Measurements from ENCODE around the gene DCLK1.

DNA sequence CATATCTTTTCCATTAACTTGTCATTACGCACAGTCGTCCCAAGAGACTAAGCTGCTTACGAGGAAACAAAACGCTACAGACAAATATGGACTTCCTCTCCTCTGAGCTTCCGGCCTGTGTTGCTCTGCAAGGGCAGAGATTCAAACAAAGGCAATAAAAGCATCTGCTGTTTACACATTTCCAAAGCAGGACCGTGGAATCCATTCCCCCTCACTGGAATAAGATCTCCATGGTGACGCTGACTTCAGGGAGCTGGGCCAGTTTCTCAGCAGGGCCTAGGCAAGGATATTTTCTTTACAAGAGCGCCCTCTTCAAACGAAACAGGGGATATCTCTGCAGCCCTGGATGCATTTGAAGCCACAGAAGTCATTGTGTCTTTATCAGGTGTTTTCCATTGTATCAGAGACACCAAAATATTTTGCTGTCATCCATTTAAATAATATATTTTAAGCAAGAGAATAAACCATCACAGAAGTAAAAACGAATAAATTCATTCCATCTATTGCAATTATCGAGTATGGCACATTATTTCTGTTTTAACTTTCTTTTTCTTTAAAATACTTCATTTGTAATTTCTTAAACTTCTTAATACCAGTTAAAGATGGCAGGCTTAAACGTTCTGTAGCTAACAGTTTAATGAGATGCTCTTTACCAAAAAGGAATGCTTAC is 177.5 kb downstream of the DCLK1 start:
- TF ChIP-seq, protein P1, sequence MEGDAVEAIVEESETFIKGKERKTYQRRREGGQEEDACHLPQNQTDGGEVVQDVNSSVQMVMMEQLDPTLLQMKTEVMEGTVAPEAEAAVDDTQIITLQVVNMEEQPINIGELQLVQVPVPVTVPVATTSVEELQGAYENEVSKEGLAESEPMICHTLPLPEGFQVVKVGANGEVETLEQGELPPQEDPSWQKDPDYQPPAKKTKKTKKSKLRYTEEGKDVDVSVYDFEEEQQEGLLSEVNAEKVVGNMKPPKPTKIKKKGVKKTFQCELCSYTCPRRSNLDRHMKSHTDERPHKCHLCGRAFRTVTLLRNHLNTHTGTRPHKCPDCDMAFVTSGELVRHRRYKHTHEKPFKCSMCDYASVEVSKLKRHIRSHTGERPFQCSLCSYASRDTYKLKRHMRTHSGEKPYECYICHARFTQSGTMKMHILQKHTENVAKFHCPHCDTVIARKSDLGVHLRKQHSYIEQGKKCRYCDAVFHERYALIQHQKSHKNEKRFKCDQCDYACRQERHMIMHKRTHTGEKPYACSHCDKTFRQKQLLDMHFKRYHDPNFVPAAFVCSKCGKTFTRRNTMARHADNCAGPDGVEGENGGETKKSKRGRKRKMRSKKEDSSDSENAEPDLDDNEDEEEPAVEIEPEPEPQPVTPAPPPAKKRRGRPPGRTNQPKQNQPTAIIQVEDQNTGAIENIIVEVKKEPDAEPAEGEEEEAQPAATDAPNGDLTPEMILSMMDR (conservative IDR thresholded peaks at IDR 0.05 in 1 of 2, IDR thresholded peaks at IDR 0.05 in 1 of 2; ENCODE audit: low read depth in 1 of 2, low read length in 2 of 2): peak; percentile 67 to 75
- TF ChIP-seq EZH2 (IDR thresholded peaks at IDR 0.05; ENCODE audit: low read length, missing control alignments): no peak
